GM19452 (cell line): ENCODE measurements around the gene SLC8A2.

Experiments
- ATAC-seq: cut with Tn5 transposase; IDR thresholded peaks from one replicate; pipeline ENCODE4 v1.9.1; 2021; ENCODE audit not compliant: unreplicated experiment

SLC8A2 gene

DNA sequence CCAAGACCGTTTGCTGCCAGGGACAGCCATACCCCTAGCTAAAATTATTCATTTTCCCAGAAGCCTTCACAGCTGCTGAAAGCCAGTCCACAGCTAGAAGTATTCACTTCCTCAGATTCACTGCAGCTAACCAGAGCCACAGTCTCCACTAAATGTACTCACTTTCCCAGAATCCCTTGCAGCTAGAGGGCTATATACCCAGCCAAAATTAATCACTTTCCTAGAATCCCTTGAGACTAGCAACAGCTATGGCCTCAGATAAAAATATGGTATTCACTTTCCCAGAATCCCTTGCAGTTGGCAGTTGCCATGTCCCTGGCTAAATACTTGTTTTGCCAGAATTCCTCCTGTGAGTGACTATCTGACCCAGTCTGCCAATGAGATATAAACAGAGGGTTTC, 38.6 kb downstream of the SLC8A2 start:
- no peak for ATAC-seq

DNA sequence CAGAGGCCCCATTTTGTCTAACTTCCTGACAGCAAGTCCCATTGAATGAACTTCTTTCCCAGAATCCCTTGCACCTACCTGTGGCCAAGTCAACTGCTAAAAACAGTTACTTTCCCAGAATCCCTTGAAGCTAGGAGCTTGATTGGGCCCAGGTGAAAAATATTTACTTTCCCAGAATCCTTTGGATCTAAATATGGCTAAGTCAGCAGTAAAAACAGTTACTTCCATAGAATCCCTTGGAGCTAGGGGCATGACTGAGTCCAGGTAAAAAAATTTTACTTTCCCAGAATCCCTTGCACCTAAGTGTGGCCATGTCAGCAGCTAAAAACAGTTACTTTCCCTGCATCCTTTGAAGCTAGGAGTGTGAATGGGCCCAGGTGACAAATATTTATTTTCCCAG, 39.2 kb downstream of the SLC8A2 start:
- ATAC-seq, result no peak

DNA sequence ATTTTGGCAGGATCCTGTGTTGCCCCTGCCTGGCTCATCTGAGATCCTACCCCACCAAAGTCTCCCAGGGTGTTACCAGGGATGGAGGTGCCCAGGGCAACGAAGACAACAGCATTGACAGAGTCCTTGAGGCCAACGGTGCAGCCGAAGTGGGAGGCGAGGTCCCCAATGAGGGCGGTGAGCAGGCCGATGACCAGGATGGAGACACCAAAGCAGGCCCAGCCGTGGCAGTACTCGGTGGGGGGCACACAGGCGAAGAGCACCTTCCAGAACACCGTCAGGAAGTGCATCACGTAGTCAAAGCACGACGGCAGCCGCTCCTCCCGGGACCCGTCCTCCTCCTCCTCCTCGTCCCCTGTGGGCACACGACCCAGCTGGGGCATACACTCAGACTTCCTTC, 39.6 kb downstream of the SLC8A2 start:
- no peak for ATAC-seq

DNA sequence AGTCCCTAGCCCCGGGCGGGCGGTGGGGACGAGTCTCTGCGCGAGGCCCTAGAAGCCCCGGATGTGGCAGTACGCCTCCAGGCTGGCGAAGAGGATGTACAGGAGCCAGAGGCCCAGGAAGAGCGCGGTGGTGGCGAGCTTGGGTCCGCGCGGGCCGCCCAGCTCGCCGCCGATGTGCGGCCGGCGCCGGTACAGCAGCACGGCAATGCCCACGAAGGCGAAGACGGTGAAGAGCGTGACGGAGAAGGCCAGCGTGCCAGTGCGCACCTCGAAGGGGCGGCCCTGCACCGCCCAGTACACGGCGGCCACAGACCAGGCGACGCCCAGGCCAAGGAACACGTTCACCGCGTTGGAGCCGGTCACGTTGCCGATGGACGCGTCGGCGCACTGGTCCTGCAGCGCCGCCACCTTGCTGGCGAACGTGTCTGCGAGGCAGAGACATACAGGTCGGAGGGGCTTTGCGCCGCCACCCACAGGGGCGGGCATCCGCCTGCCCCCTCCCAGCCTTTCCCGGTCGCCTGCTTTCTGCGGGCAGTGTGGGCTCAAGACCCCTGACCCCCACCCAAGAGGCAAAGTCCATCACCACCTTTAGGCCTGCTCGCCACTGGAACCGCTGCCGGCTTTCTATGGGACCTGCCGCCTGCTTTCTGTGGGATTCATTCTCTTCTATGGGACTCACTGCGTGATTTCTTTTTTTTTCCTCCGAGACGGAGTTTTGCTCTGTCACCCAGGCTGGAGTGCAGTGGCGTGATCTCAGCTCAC, 41.5 kb downstream of the SLC8A2 start:
- no peak for ATAC-seq

DNA sequence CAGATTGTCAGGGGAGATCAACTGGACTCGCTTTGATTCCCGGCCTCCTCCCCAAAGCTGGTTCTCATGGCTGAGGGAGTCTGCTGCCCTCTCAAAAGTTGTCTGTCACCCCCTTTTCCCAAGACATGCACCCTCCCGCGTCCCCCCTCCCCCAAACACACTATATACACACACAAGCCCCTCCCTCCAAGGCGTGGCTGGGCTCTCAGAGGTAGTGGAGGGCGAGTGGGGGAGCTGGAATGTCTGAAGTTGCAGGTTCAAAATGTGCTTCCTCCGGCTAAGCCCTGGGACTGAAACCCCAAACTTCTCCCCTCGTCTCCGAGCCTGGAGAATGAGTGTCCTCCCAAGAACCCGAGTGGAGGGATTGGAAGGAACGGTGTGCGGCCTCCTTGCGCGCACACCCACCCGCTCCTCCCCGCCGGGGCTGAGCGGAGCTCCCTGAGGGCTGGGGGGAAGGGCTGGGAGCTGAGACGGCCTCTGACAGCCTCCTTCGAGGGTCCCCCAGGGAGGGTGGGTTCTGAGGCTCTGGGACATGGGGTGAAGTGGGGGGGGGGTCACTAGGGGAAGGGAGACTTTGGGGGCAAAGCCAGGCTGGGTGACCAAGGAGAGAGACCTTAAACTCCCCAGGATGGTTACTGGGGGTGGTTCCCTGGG, 42.4 kb downstream of the SLC8A2 start:
- no peak for ATAC-seq

DNA sequence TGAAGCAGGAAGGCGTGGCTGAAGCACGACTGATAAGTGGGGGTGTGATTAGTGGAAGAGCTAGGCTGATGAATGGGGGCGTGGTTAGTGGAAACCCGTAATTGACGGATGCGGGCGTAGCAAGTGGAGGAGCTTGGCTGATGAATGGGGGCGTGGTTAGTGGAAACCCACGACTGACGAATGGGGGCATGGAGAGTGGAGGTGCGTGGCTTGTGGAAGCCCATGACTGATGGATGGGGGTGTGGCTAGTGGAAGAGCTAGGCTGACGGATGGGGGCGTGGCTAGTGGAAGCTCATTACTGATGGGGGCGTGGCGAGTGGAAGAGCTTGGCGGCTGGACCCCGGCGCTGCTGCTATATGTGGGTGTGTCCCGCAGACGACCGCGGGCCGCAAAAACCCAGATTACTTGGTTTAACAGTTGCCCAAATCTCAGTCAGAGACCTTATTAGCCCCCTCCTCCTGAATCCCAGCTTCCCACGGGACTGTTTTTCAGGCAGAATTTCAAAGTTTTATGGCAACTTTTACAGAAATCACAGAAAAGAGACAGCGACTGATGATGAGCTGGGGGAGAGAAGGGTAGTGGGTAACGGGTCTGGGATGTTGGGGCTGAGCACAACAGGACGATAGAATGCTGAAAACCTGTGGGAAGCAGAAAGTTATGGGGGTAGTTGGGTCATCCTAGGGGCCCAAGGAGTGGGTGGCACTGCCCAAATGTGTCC, 43.4 kb downstream of the SLC8A2 start:
- ATAC-seq, result no peak

DNA sequence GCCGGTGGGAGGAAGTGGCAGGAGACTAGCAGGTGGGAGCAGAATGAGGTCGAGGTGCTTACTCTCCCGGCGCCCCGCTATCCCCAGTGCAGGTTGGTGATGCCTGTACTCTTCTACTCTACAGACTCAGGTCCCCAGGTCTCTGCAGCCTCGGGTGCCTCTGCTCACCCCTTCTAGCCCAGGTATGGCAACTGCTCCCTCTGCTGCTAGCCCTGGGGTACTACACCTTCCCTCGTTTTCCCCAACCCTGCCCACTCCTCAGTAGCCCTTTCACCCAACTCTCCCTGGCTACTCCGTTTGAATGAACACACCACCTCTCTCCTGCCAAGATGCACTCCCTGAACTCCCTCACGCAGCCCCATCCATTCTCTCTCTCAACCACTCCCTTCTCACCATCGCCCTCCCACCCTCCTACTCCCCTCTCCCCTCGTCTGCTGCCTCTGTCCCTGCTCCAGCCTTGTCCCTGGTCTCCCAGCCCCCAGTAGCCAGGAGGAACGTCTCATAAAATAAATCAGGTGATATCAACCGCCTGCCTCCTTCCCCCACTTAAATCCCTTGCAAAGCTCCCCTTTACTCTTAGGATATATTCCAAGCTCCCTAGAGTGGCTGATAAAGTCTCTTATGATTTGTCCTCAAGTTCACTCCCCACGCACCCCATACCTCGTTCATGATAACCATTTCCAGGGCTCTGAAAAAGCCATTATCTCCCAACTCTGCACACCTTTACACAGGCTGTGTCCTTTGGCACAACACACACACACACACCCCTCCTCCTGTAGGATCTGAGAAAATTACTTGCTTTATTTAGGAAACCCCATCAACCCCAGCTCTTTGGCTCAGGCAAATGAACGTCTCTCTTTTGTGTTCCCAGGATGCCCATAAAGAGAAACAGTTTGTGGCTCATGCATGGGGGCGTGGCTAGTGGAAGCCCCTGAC, 44.2 kb downstream of the SLC8A2 start:
- no peak for ATAC-seq

DNA sequence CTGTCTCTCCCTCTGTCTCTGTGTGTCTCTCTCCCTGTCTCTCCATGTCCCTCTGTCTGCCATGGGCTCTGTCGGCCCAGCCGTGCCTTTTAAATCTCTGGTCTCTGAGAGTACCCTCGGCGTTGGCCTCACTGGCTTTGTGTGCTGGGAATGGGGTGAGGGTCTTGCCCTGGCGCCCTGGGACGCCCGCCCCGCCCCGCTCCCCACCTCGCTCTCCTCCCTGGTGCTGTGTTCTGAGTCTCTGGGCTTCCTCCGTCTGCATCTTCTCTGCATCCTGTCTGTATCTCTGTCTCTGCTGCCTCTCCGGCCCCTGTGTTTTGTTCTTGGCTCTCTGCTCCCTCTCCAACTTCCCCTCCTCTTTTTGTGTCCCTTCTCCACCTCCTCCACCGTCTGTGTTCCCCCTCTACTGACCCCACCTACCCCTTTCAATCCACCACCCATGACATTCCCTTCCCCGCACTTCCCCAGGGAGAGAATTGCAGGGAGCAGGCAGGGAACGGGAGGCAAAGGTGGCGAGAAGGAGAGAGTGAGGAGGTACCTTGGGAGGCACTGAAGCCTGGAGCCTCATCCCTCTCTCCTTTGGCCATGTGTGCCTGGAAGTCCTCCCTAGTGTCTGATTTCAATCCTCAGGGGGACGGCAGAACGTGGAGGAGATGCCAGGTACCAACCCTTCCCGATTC, 48.4 kb downstream of the SLC8A2 start:
- ATAC-seq, result no peak

DNA sequence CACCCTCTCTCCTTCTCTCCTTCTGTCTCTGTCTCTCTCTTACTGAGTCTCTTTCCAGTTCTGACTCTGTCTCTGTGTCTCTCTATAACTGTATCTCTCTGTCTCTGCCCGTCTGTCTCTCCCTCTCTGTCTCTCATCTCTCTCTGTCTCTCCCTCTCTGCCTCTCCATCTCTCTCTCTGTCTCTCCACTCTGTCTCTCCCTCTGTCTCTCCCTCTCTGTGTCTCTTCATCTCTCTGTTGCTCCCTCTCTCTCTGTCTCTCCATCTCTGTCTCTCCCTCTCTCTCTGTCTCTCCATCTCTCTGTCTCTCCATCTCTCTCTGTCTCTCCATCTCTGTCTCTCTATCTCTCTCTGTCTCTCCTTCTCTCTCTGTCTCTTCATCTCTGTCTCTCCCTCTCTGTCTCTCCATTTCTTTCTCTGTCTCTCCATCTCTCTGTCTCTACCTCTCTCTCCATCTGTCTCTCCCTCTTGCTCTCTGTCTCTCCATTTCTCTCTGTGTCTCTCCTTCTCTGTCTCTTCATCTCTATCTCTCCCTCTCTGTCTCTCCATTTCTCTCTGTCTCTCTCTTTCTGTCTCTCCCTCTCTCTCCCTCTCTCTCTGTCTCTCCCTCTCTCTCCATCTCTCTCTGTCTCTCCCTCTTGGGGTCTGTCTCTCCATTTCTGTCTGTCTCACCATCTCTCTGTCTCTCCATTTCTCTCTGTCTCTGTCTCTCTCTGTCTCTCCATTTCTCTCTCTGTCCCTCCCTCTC, 49.1 kb downstream of the SLC8A2 start:
- no peak for ATAC-seq

DNA sequence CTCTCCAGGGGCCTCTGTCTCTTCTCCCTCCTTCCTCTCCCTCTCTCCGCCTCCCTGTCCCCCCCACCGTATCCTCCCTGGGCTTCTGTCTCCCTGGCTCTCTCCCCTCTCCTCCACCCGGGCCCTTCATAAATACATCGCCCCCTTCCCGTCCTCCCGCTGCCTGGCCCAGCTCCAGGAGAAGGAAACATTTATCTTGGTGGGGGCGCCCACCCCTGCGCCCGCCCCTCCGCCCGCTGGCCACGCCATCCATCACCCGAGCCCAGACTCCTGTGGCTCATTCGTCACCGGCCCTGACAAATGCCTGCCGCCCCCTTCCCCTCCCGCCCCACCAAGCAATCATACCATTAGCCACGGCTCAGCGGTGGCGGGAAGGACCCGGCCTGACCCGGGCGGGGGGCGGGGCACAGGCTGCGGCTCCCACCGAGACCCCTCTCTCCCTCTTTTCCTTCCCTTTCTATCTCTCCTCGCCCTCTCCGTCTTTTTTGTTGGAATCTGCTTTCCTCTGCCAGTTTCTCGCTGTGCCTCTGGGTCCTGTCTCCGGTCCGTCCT, 49.8 kb downstream of the SLC8A2 start:
- no peak for ATAC-seq

DNA sequence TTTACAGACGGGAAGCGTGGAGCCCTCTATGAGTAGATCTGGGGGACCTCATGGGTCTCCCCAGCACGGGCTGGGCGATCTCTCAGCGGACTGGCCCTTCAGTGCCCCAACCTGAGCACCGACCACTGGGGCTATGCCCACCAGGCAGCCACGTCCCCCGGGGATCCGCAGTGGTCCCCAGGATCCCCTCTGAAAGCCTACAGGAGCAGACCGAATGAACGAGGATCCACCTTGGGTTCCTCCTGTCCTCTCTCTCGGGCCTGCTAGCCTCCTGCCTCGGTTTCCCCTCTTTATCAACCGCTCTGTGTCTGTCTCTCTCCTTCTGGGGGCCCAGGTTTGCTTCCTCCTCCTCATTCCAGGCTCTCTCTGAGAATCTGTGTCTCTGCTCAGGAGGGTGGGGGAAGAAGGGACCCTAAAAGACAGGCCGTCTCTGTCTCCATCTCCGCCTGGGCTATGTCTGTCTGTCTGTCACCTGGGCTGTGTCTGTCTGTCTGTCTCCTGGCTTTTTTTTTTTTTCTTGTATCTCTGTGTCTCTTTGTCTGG, 50.4 kb downstream of the SLC8A2 start:
- ATAC-seq, result no peak

DNA sequence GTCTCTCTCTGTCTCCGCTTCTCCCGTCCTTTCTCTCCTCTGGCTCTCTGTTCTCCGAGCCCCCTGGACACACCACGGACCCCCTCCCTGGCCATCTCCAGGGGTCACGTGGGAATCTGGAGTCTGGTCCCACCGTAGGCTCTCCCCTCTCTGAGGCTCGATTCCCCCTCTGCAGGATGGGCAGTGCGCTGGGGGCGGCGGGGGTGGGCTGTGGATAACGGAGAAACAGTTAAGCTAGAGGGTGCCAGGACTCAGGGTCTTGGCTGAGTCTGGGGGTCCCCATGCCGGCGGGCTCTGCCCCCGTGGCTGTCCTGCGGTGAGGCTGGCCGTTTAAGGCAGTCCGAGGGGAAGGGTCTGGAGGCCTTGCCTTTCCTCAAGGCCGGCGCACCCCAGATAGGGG, 51.9 kb downstream of the SLC8A2 start:
- no peak for ATAC-seq

DNA sequence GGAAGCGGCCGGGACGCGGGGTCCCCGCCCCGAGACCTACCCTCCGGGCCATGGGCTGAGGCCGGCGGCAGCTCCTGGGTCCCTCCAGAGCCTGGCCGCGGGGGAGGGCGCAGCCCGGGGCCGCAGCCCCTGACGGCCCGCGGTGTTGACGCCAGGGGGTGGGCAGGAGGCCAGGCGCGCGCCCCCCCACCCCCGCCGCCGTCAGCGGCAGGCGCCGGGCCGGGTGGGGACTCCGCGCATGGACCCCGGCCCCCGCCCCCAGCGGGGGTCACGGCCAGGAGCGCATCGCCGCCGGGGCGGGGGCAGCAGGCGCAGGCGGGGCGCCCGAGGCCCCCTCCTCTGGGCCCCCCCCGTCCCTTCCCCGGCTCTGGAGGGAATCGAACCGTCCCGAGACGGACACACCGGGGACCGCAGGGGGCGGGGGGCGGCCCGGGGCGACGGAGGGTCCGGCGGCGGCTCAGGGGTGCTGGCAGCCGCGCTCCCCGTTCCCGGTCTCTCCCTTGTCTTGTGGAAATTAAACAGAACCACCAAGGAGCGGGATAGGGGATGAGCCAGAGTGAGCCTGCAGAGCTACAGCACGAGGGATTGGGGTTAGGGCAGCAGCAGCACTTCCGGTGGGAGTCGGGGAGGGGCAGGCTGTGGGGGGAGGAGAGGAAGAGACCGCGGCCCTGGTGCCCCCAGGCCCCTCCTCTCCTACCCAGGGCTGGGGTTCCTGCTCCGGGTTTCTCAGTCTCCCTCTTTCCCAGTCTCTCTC, 52.5 kb downstream of the SLC8A2 start, which contains the start of gene MEIS3:
TSS of gene MEIS3 (minus strand) at position 498 of the 754 bp plus-strand sequence. CDS start at position 52, 446 bp downstream.
- no peak for ATAC-seq

DNA sequence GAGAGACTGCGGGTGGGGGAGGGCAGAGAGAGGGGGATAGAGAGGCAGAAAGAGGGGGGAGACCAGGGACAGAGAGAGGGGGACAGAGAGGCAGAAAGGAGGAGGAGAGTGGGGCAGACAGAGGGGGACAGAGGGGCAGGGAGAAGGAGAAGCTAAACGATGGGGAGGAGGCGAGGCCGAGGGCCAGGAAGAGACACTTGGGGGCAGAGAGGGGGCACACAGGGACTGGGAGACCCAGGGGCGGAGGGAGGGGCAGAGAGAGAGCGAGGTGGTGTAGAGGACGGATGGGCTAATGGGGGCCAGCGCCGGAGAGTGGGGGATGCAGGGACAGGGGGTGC, 53.0 kb downstream of the SLC8A2 start:
- no peak for ATAC-seq

DNA sequence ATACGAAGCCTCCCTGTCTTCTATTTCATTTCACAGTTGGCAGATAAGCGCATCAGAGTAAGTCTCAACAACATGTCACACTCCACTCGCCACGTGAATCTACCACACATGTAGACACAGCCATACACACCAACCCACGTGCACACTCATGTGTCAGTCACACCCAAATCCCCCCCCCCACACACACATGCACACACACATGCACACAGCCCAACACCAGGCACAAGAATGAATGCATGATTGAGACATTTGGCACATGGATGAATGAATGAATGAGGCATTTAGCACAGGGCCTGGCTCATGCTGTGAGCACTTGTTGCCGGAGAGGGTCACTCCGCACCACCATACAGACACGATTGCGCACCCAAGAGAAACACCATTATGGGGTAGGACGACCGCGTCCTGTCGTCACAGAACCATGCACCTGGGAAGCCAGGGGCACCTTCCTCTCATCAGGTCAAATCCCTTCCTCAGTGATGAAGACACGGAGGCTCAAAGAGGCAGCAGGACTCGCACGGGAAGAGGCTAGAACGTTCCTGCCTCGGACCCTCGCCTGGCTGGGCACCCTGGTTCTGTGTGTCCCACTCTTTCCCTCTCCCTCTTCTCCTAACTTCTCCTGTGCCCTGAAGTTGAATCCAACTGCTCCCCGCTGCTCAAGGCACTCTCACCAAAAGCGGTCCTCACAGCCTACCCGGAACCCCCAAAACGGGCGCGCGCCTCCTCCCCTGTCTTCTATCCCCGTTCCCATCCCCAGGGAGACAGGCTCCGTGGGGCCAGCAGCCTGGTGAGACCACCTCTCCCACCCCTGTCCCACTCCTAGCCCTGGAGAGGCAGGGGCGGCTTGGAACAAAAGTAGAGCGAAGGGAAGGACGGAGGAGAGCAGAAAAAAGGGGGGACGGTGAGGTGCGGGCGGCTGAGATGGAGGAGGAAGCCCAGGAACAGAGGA, 53.7 kb downstream of the SLC8A2 start:
- no peak for ATAC-seq

DNA sequence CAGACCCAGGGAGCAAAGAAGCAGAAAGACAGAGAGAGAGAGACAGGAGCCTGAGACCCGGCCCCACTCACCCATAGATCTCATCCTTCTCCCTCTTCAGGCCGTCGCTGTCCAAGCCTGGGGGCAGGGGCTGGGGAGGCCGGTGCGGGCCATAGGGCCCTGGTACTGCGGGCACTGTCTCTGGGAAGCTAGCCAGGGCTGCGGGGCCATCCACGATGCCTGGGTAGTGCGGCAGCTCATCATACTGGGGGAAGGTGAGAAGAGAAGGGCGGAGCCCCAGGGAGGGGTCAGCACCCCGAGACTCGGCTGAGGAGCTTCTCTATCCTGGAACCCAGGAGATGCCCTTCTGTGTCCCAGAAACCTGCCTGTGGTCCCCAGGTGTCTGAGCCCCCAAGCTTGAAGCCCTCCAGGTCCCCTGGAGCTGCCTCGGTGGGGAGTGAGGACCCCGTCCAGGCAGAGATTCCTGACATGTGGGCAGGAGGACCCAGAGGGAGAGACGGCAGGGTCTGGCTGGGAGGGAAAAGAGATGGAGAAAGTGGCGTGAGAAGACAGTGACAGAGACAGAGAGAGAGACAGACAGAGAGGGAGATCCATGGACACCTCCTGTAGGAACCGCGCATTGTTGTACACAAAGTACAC, 54.5 kb downstream of the SLC8A2 start:
- ATAC-seq, result no peak

DNA sequence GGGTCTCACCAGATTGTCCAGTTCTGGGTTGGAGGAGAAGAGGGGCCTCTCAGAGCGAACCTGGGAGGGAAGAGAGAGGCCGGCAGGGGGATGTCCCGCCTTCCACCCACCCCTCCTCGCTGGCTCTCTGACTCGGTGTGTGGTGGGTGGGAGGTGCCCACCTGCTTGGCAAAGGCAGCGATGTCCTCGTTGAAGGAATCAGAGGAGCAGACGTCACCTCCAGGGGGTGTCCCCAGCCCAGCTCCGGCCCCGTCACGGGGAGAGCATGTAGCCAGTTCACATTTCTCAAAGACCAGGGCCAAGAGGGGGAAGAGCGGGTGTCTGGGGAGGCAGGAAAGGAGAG, 55.1 kb downstream of the SLC8A2 start:
- no peak for ATAC-seq
